ENCODE data around the gene CRTC3. TPM values are rescaled to one million over a fixed set of nuclear protein-coding genes. Genes with fewer than 3 reads are reported as not detected.

CRTC3 gene
- total and polyA plus RNA-seq, 11 donors, result 12.0 to 42.2 (median 24.0) TPM

GRCh38 chr15:90552162-90552928 lies 22.6 kb downstream of the CRTC3 start:
- TF ChIP-seq POLR2A (IDR thresholded peaks at IDR 0.05), result no peak
- TF ChIP-seq CTCF (IDR thresholded peaks at IDR 0.05), result no peak
- peak overlapping the region; percentile 69 to 88 (median 80) for H3K27ac ChIP-seq
- DNase-seq (no peak), ATAC-seq (peak in 3 of 4 donors; percentile 21 to 52 (median 26))
- no peaks in the 10 kb centered on the region for H3K9me3 ChIP-seq
- H3K27me3 ChIP-seq, result no peaks in the 10 kb centered on the region
- 56 to 68% (median 62%) methylated on average over 8 of the region's 8 CpGs for WGBS, 4 donors
- no peak overlapping the region for H3K4me3 ChIP-seq
- peaks cover 0 to 24% (median 9%) of the 10 kb centered on the region in 9 donors for H3K36me3 ChIP-seq
- intact Hi-C loops (cut with DNase I), result no loop called here
- peaks cover 2 to 69% (median 50%) of the 10 kb centered on the region in 12 donors for H3K4me1 ChIP-seq

GRCh38 chr15:90552929-90553211 lies 23.1 kb downstream of the CRTC3 start:
- H3K4me1 ChIP-seq, result peaks cover 0 to 69% (median 52%) of the 10 kb centered on the region in 12 donors
- H3K27me3 ChIP-seq, result no peaks in the 10 kb centered on the region
- TF ChIP-seq CTCF (IDR thresholded peaks at IDR 0.05), result no peak
- TF ChIP-seq POLR2A (IDR thresholded peaks at IDR 0.05), result no peak
- H3K4me3 ChIP-seq, result peak overlapping the region in 2 of 12 donors; percentile 1 to 16
- peaks cover 0 to 24% (median 9%) of the 10 kb centered on the region in 9 donors for H3K36me3 ChIP-seq
- 41 to 56% (median 46%) methylated on average over 1 of the region's 1 CpG for WGBS, 4 donors
- no peak for DNase-seq
- intact Hi-C loops (cut with DNase I), result no loop called here
- H3K9me3 ChIP-seq, result no peaks in the 10 kb centered on the region
- peak overlapping the region; percentile 69 to 88 (median 80) for H3K27ac ChIP-seq
- peak in 1 of 4 donors; percentile 47 for ATAC-seq

- intact Hi-C loops (cut with DNase I), result no loop called here
- H3K9me3 ChIP-seq, result no peaks in the 10 kb centered on the region
- no peaks in the 10 kb centered on the region for H3K27me3 ChIP-seq
- peaks cover 0 to 20% (median 4%) of the 10 kb centered on the region in 9 donors for H3K36me3 ChIP-seq
- WGBS, 4 donors, result 19 to 28% (median 24%) methylated on average over 7 of the region's 7 CpGs
- ATAC-seq (peak; percentile 48 to 68 (median 58)), DNase-seq (no peak)
- H3K4me3 ChIP-seq, result peak overlapping the region in 3 of 12 donors; percentile 1 to 16 (median 10)
- TF ChIP-seq POLR2A (IDR thresholded peaks at IDR 0.05), result no peak
- no peak for TF ChIP-seq CTCF (IDR thresholded peaks at IDR 0.05)
- H3K4me1 ChIP-seq, result peaks cover 1 to 73% (median 54%) of the 10 kb centered on the region in 12 donors
- peak overlapping the region; percentile 69 to 88 (median 80) for H3K27ac ChIP-seq
These were observed 23.6 kb downstream of the CRTC3 start for GRCh38 chr15:90553248-90553745.
